PC-9 (cell line): ENCODE data around the gene GPBP1. TPM values are rescaled to one million over a fixed set of nuclear protein-coding genes. Genes with fewer than 3 reads are reported as not detected.

ENCODE experiments used
- BruUV-seq: library from RNA; stranded (reverse); fragments of 400-500 nt; replicated peaks from 2 replicates; lab custom pipeline; 2021; lab: Mats Ljungman, UMichigan
- CTCF ChIA-PET: fragments of 300-600 bp; sonication (Branson Sonifier 250); formaldehyde crosslinking; loops from one replicate; lab custom pipeline; 2022; ENCODE audit warnings: antibody characterized with exemption; lab: Charles Lee
- POLR2A ChIA-PET: fragments of 300-600 bp; sonication (Branson Sonifier 250); formaldehyde crosslinking; loops from one replicate; lab custom pipeline; 2022; ENCODE audit warnings: antibody characterized with exemption; ENCODE audit not compliant: unreplicated experiment; lab: Charles Lee
- DNase-seq, 2 experiments: peaks; one replicate each; pipeline versions ENCODE4 v3.0.0 to v3.0.0-alpha.2; 2015 to 2022; ENCODE audit warnings: mixed read lengths in 1 of 2
- H2AFZ ChIP-seq: fragments of 200-600 bp; sonication (generic); 2 replicates; pipeline ENCODE4 v1.8.1; 2017; ENCODE audit warnings: antibody characterized with exemption
- H3F3A ChIP-seq: fragments of 200-600 bp; sonication (generic); 2 replicates; pipeline ENCODE4 v1.8.1; 2017; ENCODE audit warnings: antibody characterized with exemption, mild to moderate bottlenecking, low read depth; ENCODE audit not compliant: insufficient read depth
- H3K27ac ChIP-seq: fragments of 200-600 bp; sonication (generic); 2 replicates; pipeline ENCODE4 v1.6.1; 2016; ENCODE audit warnings: mixed run types
- H3K27me3 ChIP-seq: fragments of 200-600 bp; sonication (generic); 2 replicates; pipeline ENCODE4 v1.6.1; 2016; ENCODE audit warnings: low read depth, mixed run types; ENCODE audit not compliant: insufficient read depth
- H3K36me3 ChIP-seq: fragments of 200-600 bp; sonication (generic); 2 replicates; pipeline ENCODE4 v1.6.1; 2016; ENCODE audit warnings: low read depth, mixed run types
- H3K4me1 ChIP-seq: fragments of 200-600 bp; sonication (generic); replicated peaks from 2 replicates; pipeline ENCODE4 v1.6.1; 2016; ENCODE audit warnings: mixed run types; ENCODE audit not compliant: insufficient read depth
- H3K4me2 ChIP-seq: fragments of 200-600 bp; sonication (generic); 2 replicates; pipeline ENCODE4 v1.6.1; 2017; ENCODE audit warnings: mixed run types
- H3K4me3 ChIP-seq: fragments of 200-600 bp; sonication (generic); 2 replicates; pipeline ENCODE4 v1.6.1; 2016; ENCODE audit warnings: mixed run types
- H3K79me2 ChIP-seq: fragments of 200-600 bp; sonication (generic); 2 replicates; pipeline ENCODE4 v1.6.1; 2017; ENCODE audit warnings: low read depth, mixed run types
- H3K9me2 ChIP-seq: fragments of 200-600 bp; sonication (generic); 2 replicates; pipeline ENCODE4 v1.8.1; 2017; ENCODE audit warnings: mild to moderate bottlenecking; ENCODE audit not compliant: insufficient read depth
- H3K9me3 ChIP-seq: fragments of 200-600 bp; sonication (generic); 2 replicates; pipeline ENCODE4 v1.8.1; 2016; ENCODE audit warnings: low read depth; ENCODE audit not compliant: insufficient read depth
- H4K20me1 ChIP-seq: fragments of 200-600 bp; sonication (generic); 2 replicates; pipeline ENCODE4 v1.8.1; 2017; ENCODE audit not compliant: insufficient read depth
- EZH2 ChIP-seq: fragments of 200-600 bp; sonication (generic); IDR thresholded peaks from 2 replicates; pipeline ENCODE4 v1.8.0; 2017; ENCODE audit warnings: antibody characterized with exemption, low read depth
- intact Hi-C: fragments of 100-400 bp; cut with micrococcal nuclease; formaldehyde crosslinking; loops from one replicate; pipeline ENCODE4 v1.10.0; 2022; ENCODE audit not compliant: unreplicated experiment
- total RNA-seq: library from RNA; stranded (reverse); gene quantifications from 2 replicates; pipeline ENCODE4 v1.2.3, GENCODE V29; 2021
- TF ChIP-seq, protein P1 (sequence below): fragments of 200-600 bp; sonication (generic); conservative IDR thresholded peaks from 2 replicates; pipeline ENCODE4 v1.6.1; 2017; ENCODE audit warnings: mixed run types, antibody characterized with exemption, mild to moderate bottlenecking, moderate library complexity

Gene GPBP1
- total RNA-seq, 1 experiment from 2014 or later: 75.0 TPM

DNA sequence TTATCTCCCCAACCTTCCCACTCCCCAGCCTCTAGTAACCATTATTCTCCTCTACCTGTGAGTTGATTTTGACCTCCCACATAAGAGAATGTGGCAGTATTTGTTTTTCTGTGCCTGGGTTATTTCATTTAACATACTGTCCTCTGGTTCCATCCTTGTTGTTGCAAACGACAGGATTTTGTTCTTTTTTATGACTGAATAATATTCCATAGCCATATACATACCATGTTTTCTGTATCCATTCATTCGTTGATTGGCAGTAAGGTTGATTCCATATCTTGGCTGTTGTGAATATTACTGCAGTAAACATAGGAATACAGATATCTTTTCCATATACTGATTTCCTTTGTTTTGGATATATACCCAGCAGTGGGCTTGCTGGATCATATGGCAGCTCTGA lies 20.8 kb downstream of the GPBP1 start:
- no TSS peak for BruUV-seq
- H3K36me3 ChIP-seq: 0 out of 2 replicates have a peak, but pooled peaks cover 13% of the 10 kb centered on the region

DNA sequence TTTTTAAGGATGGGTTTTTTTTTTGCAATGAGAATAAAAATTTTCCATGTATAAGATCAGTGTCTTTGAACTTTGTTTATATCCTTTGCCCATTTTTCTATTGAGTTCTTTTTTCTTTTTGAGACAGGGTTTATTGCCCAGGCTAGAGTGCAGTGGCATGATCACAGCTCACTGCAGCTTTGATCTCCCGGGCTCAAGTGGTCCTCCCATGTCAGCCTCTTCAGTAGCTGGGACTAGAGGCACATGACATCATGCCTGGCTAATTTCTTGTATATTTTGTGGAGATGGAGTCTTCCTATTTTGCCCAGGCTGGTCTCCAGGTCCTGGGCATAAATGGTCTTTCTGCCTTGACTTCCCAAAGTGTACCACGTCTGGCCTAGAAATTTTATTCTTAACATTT lies 21.2 kb downstream of the GPBP1 start:
- no peaks in the 10 kb centered on the region for H3K27me3 ChIP-seq
- 0 out of 2 replicates have a peak, but pooled peaks cover 13% of the 10 kb centered on the region for H3K36me3 ChIP-seq
- POLR2A ChIA-PET: interaction anchor here (0.5 kb wide), 1 partner anchor 87 kb away, joined by 18 read pairs; no protein-coding TSS in a partner anchor
- no peak overlapping the region for H2AFZ ChIP-seq
- H3K4me3 ChIP-seq: no peak overlapping the region
- H3K4me2 ChIP-seq: no peak overlapping the region
- TF ChIP-seq, protein P1, sequence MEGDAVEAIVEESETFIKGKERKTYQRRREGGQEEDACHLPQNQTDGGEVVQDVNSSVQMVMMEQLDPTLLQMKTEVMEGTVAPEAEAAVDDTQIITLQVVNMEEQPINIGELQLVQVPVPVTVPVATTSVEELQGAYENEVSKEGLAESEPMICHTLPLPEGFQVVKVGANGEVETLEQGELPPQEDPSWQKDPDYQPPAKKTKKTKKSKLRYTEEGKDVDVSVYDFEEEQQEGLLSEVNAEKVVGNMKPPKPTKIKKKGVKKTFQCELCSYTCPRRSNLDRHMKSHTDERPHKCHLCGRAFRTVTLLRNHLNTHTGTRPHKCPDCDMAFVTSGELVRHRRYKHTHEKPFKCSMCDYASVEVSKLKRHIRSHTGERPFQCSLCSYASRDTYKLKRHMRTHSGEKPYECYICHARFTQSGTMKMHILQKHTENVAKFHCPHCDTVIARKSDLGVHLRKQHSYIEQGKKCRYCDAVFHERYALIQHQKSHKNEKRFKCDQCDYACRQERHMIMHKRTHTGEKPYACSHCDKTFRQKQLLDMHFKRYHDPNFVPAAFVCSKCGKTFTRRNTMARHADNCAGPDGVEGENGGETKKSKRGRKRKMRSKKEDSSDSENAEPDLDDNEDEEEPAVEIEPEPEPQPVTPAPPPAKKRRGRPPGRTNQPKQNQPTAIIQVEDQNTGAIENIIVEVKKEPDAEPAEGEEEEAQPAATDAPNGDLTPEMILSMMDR: no peak
- TF ChIP-seq EZH2: no peak
- intact Hi-C loops: no loop called here
- no peaks in the 10 kb centered on the region for H3K9me3 ChIP-seq
- peaks cover 99% of the 10 kb centered on the region for H3K79me2 ChIP-seq
- H3K27ac ChIP-seq: no peak overlapping the region
- DNase-seq: no peak
- H3K4me1 ChIP-seq: peaks cover 8% of the 10 kb centered on the region; the same call in 1 of the 2 replicates
- BruUV-seq: no TSS peak
- H3K9me2 ChIP-seq: no peaks in the 10 kb centered on the region
- peaks cover 75% of the 10 kb centered on the region for H4K20me1 ChIP-seq
- peaks cover 29% of the 10 kb centered on the region for H3F3A ChIP-seq
- CTCF ChIA-PET: interaction anchor here (0.7 kb wide), 1 partner anchor 1066 kb away, joined by 5 read pairs; no protein-coding TSS in a partner anchor

More for the DNA sequence above, 20.8 kb downstream of the GPBP1 start:
- no peaks in the 10 kb centered on the region for H3K9me3 ChIP-seq
- ChIA-PET POLR2A (interaction anchor here (0.5 kb wide), 1 partner anchor 86 kb away, joined by 18 read pairs; no protein-coding TSS in a partner anchor), CTCF (interaction anchor here (0.7 kb wide), 1 partner anchor 1065 kb away, joined by 5 read pairs; no protein-coding TSS in a partner anchor)
- intact Hi-C loops: no loop called here
- H3K4me3 ChIP-seq: no peak overlapping the region
- TF ChIP-seq, protein P1: no peak
- no peak for TF ChIP-seq EZH2
- peaks cover 29% of the 10 kb centered on the region for H3F3A ChIP-seq
- no peaks in the 10 kb centered on the region for H3K9me2 ChIP-seq
- peaks cover 79% of the 10 kb centered on the region for H4K20me1 ChIP-seq
- DNase-seq: no peak
- H3K4me1 ChIP-seq: peaks cover 8% of the 10 kb centered on the region; the same call in 1 of the 2 replicates
- no peak overlapping the region for H3K4me2 ChIP-seq
- no peak overlapping the region for H3K27ac ChIP-seq
- peaks cover 99% of the 10 kb centered on the region for H3K79me2 ChIP-seq
- no peak overlapping the region for H2AFZ ChIP-seq
- H3K27me3 ChIP-seq: no peaks in the 10 kb centered on the region

GRCh38 chr5:57199866-57200265 lies 26.0 kb downstream of the GPBP1 start:
- H2AFZ ChIP-seq: no peak overlapping the region
- H3K27me3 ChIP-seq: no peaks in the 10 kb centered on the region
- no peak for TF ChIP-seq EZH2
- TF ChIP-seq, protein P1: no peak
- H3K36me3 ChIP-seq: peaks cover 21% of the 10 kb centered on the region
- peaks cover 99% of the 10 kb centered on the region for H3K79me2 ChIP-seq
- BruUV-seq: no TSS peak
- peaks cover 54% of the 10 kb centered on the region for H4K20me1 ChIP-seq
- intact Hi-C loops: no loop called here
- peaks cover 8% of the 10 kb centered on the region for H3K4me1 ChIP-seq
- H3K27ac ChIP-seq: no peak overlapping the region
- H3K4me3 ChIP-seq: no peak overlapping the region
- peaks cover 28% of the 10 kb centered on the region for H3F3A ChIP-seq
- ChIA-PET POLR2A (no interaction called here), CTCF (no interaction called here)
- no peak for DNase-seq
- no peak overlapping the region for H3K4me2 ChIP-seq
- H3K9me2 ChIP-seq: no peaks in the 10 kb centered on the region
- H3K9me3 ChIP-seq: no peaks in the 10 kb centered on the region
